Erythroblast (primary cell): ENCODE results near the gene SYPL1.
"Not testable (repeated sequence)": the region's sequence is repeated elsewhere in the genome, so short reads cannot be mapped to it uniquely, and the experiment has no call there.

Source experiments
- DNase-seq, 2 experiments: peaks; one replicate each; lab custom pipeline; 2025; lab: John Stamatoyannopoulos, UW
- GATA1 ChIP-seq: IDR thresholded peaks from 2 replicates; pipeline ENCODE4 v1.6.1; 2011; ENCODE audit warnings: low read depth, mild to moderate bottlenecking, control low read depth, low read length, moderate library complexity
- POLR2A ChIP-seq: IDR thresholded peaks from 2 replicates; pipeline ENCODE4 v1.6.1; 2011; ENCODE audit warnings: mild to moderate bottlenecking, low read length

Gene SYPL1

GRCh38 chr7:106112118-106112971 lies at the start of gene SYPL1:
TSS of gene SYPL1 (minus strand) at chr7:106112312. CDS start at chr7:106112208, 104 bp downstream.
- TF ChIP-seq GATA1 (no peak), POLR2A (peak; percentile 62)
- peak; percentile 91 to 95 for DNase-seq

DNA sequence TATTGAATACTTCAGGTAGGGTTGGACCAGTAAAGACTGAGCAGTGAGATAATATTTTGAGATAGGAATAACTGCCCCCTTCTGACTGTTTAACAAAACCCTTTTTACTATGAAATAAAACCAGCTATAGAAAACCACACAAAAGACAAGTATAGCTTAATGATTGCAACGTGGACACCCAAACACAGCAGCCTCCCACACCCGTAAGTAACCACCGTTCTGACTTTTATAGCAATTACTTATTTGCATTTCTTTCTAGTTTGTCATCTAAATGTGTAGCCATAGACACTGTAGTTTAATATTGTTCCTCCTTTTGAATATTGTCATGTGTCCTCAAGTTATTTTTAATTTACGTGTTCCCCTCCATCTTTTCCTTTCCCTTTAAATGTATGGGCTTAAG lies 42.9 kb upstream of the SYPL1 start:
- DNase-seq = no peak
- TF ChIP-seq GATA1 (no peak), POLR2A (no peak)

DNA sequence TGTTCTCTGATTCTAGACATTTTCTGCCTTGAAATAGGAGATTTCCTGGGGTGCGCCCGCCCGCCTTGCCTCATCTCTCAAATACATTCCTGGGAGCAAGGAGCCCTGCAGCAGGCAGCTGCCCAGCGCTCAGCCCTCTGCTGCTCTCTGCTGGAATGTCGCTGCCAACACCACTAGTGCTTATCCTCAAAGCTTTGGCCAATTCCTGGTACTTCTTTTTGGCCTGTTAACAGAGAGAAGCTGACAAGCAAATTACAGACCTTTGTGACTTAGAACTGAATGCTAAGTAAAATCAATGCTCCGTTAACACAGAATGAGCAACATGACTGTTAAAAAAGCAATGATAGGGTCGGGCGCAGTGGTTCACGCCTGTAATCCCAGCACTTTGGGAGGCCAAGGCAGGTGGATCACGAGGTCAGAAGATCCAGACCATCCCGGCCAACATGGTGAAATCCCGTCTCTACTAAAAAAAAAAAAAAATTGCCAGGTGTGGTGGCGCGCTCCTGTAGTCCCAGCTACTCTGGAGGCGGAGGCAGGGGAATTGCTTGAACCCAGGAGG lies 41.9 kb upstream of the SYPL1 start:
- DNase-seq = peak; percentile 55 to 70
- TF ChIP-seq GATA1 = no peak
- no peak for TF ChIP-seq POLR2A

- TF ChIP-seq POLR2A (no peak), GATA1 (no peak)
- DNase-seq = no peak
These were observed 40.2 kb upstream of the SYPL1 start for GRCh38 chr7:106152313-106152665.

GRCh38 chr7:106151459-106152312 lies 39.6 kb upstream of the SYPL1 start:
- TF ChIP-seq GATA1 (no peak), POLR2A (no peak)
- DNase-seq = no peak

DNA sequence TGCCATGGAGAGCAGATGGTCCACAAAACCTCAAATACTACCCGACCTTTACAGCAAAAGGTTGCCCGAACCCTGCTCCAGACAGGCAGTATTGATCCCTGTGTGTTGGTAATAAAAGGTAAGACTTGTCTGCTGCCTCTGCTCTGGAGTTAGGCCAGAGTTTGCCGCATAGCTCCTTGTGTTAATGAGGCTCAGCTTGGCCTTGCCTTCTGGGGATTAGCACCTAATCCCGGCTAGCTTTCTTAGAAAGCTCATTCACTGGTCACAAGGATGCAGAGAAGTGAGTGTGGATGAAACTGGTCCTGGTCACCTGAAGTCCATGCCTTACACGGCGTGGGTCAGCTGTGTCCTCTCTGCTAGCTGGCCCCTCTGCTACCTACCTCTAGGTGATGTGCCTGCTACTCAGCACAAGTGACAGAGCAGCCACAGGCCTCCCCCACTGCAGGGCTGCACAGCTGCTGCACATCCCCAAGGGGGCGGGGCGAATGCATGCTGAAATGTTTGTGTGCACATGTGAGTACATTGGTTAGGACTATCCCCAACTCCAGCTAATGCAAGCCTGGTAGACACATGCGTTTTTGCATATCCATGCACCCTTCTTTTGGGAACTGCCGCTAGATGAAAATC lies 31.7 kb upstream of the SYPL1 start:
- TF ChIP-seq POLR2A (no peak), GATA1 (no peak)
- no peak for DNase-seq

DNA sequence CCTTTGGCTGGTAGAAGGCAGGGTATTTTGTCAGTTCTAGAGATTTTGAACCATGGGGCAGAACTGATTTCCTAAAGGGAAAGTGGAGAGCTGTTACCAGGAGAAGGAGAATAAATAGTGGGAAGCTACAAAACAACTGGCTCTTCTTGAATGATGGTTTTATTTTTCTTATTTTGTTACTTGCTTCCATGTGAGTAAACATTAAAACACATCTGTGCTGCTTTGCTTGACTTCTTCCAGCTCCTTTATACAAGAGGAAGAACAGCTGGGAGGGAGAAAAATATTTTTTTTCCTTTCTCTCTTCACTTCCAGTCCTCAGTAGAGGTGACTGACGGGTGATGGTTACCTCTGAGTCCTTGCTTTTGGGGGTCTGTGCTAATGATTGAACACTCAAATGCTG lies 30.0 kb upstream of the SYPL1 start:
- no peak for DNase-seq
- TF ChIP-seq GATA1 (no peak), POLR2A (no peak)

DNA sequence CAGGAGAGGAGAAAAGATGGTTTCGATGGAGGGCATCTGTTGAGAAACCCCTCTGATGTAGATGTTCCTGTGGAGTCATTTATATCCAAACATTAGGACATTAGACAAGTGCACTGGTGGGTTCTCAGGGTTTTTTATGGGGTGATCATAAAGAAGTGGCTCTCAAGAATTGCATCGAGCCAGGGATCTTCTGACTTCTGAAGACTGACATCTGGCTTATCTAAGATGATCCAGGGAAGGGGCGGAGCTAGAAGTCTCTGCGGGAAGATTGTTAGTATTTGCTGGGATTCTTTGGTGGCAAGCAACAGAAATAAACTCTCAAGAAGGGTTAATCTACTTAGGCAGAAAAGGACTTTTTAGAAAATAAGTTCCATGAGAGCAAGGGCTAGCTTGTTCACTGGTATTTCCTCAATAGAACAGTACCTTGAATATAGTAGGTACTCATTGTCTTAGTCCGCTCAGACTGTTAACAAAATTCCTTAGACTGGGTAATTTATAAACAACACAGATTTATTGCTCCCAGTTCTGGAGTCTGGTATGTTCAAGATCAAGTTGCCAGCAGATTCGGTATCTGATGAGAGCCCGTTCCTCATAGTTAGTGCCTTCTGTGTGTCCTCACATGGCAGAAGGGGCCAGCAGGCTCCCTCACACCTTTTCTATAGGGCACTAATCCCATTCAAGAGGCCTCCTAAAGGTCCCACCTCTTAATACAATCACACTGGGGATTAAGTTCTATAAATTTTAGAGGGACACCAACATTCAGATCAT lies 28.5 kb upstream of the SYPL1 start:
- DNase-seq = no peak

GRCh38 chr7:106139265-106140251 lies 27.4 kb upstream of the SYPL1 start:
- no peak for TF ChIP-seq POLR2A
- no peak for TF ChIP-seq GATA1
- DNase-seq = no peak

More for the DNA sequence above, 28.5 kb upstream of the SYPL1 start:
- TF ChIP-seq POLR2A (no peak), GATA1 (no peak)

DNA sequence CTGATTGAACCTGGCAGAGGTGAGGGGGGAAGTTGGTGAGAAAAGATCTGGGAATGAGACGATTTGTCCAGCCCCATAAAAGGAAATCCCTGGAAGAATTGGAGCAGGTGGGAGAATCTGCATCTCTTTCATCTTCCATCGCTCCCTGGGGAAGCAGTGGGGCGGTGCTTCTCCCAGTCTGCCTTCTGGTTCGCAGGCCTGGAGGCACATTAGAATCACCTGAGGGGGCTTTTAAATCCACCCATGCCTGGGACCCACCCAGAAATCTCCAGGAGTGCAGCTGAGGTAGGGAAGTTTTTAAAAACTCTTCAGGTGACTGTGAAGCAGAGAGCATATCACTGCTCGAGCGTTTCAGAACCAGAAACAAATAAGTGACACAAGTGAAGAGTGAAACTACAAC lies 26.7 kb upstream of the SYPL1 start:
- TF ChIP-seq GATA1 (no peak), POLR2A (no peak)
- no peak for DNase-seq

GRCh38 chr7:106138181-106138580 lies 26.1 kb upstream of the SYPL1 start:
- not testable (repeated sequence) for DNase-seq

- DNase-seq = no peak
- no peak for TF ChIP-seq POLR2A
- TF ChIP-seq GATA1 = no peak
These were observed 22.1 kb upstream of the SYPL1 start for GRCh38 chr7:106134241-106134640.
